Measurements from ENCODE around the gene ASCC2.
"Not testable (repeated sequence)": the region's sequence is repeated elsewhere in the genome, so short reads cannot be mapped to it uniquely, and the experiment has no call there.

Gene ASCC2

GRCh38 chr22:29837741-29838598, at the start of gene ASCC2:
Gene ASCC2 (minus strand): TSS chr22:29838274. CDS start chr22:29832325, 5,949 bp downstream.
- DNase-seq: peak; percentile 99

GRCh38 chr22:29887358-29887757, 49.3 kb upstream of the ASCC2 start:
- no peak for DNase-seq

GRCh38 chr22:29886596-29886995, 48.5 kb upstream of the ASCC2 start:
- DNase-seq: no peak

- DNase-seq: no peak
Observed at GRCh38 chr22:29885610-29886009, 47.5 kb upstream of the ASCC2 start.

- DNase-seq: no peak
Observed at GRCh38 chr22:29883775-29884097, 45.7 kb upstream of the ASCC2 start.

- peak; percentile 97 for DNase-seq
Observed at GRCh38 chr22:29883045-29883774, 45.1 kb upstream of the ASCC2 start, which contains the start of gene MTMR3. Gene MTMR3 (plus strand): TSS chr22:29883174. CDS start chr22:29971060, 87,886 bp downstream.

- DNase-seq: no peak
Observed at GRCh38 chr22:29882716-29883044, 44.6 kb upstream of the ASCC2 start.

- no peak for DNase-seq
Observed at GRCh38 chr22:29879753-29880152, 41.7 kb upstream of the ASCC2 start.

- DNase-seq: no peak
Observed at GRCh38 chr22:29877620-29878019, 39.5 kb upstream of the ASCC2 start.

GRCh38 chr22:29873943-29874342, 35.9 kb upstream of the ASCC2 start:
- no peak for DNase-seq

- no peak for DNase-seq
Observed at GRCh38 chr22:29872989-29873388, 34.9 kb upstream of the ASCC2 start.

- peak; percentile 10 for DNase-seq
Observed at GRCh38 chr22:29872144-29872893, 34.2 kb upstream of the ASCC2 start.

- peak; percentile 41 for DNase-seq
Observed at GRCh38 chr22:29871684-29872083, 33.6 kb upstream of the ASCC2 start.

GRCh38 chr22:29870574-29870973, 32.5 kb upstream of the ASCC2 start:
- DNase-seq: no peak

GRCh38 chr22:29867851-29868250, 29.8 kb upstream of the ASCC2 start:
- no peak for DNase-seq

- no peak for DNase-seq
Observed at GRCh38 chr22:29867260-29867659, 29.2 kb upstream of the ASCC2 start.

GRCh38 chr22:29865572-29865971, 27.5 kb upstream of the ASCC2 start:
- DNase-seq: not testable (repeated sequence)

GRCh38 chr22:29861672-29862297, 23.7 kb upstream of the ASCC2 start:
- DNase-seq: no peak

- no peak for DNase-seq
Observed at GRCh38 chr22:29860006-29860766, 22.1 kb upstream of the ASCC2 start.

GRCh38 chr22:29859030-29859429, 21.0 kb upstream of the ASCC2 start:
- not testable (repeated sequence) for DNase-seq

- DNase-seq: no peak
Observed at GRCh38 chr22:29856496-29856895, 18.4 kb upstream of the ASCC2 start.

- no peak for DNase-seq
Observed at GRCh38 chr22:29855611-29856181, 17.6 kb upstream of the ASCC2 start.

Data from eye (tissue), 1 donor.